Left kidney (tissue), 8 donors: ENCODE measurements around the gene OR11L1. TPM values are rescaled to one million over a fixed set of nuclear protein-coding genes. Genes with fewer than 3 reads are reported as not detected.

ENCODE experiments used
- DNase-seq: peaks from one replicate; pipeline ENCODE4 v3.0.0-alpha.2; 2013
- long read RNA-seq, 8 donors: transcript quantifications; one replicate each; lab custom pipeline, GENCODE V29; 2026
- polyA plus RNA-seq: library from polyadenylated mRNA; unstranded; fragments of 120-200 nt; gene quantifications from one replicate; pipeline ENCODE4 v1.2.1, GENCODE V29; 2013; ENCODE audit not compliant: insufficient read length

OR11L1 gene
- not detected for polyA plus RNA-seq
- long read RNA-seq, donor 1 = 0 reads
- long read RNA-seq, donor 2 = 0 reads
- long read RNA-seq, donor 3 = 0 reads
- long read RNA-seq, donor 4 = 0 reads
- long read RNA-seq, donor 5 = 0 reads
- long read RNA-seq, donor 6 = 0 reads
- long read RNA-seq, donor 7 = 0 reads
- long read RNA-seq, donor 8 = 0 reads

- no peak for DNase-seq
Observed at GRCh38 chr1:247841796-247842195, at the start of gene OR11L1. TSS of gene OR11L1 (minus strand) at chr1:247841896. CDS start at chr1:247841896, 0 bp downstream.

- no peak for DNase-seq
Observed at GRCh38 chr1:247884797-247885413, 43.2 kb upstream of the OR11L1 start.

- DNase-seq = no peak
Observed at GRCh38 chr1:247883346-247883745, 41.6 kb upstream of the OR11L1 start.

GRCh38 chr1:247865416-247865815 is 23.7 kb upstream of the OR11L1 start:
- DNase-seq = no peak

GRCh38 chr1:247864644-247865043 is 22.9 kb upstream of the OR11L1 start:
- DNase-seq = no peak

GRCh38 chr1:247862756-247863155 is 21.1 kb upstream of the OR11L1 start:
- no peak for DNase-seq

- no peak for DNase-seq
Observed at GRCh38 chr1:247857985-247858619, 16.4 kb upstream of the OR11L1 start.

- DNase-seq = peak; percentile 17
Observed at GRCh38 chr1:247857069-247857984, 15.6 kb upstream of the OR11L1 start, which contains the start of gene TRIM58. TSS of gene TRIM58 (plus strand) at chr1:247857187. CDS start at chr1:247857247, 60 bp downstream.

- DNase-seq = no peak
Observed at GRCh38 chr1:247855911-247856310, 14.2 kb upstream of the OR11L1 start.

GRCh38 chr1:247854899-247855545 is 13.3 kb upstream of the OR11L1 start:
- DNase-seq = no peak

- DNase-seq = no peak
Observed at GRCh38 chr1:247849616-247850015, 7.9 kb upstream of the OR11L1 start.

- DNase-seq = no peak
Observed at GRCh38 chr1:247848346-247848745, 6.7 kb upstream of the OR11L1 start.

- no peak for DNase-seq
Observed at GRCh38 chr1:247845693-247846017, 4.0 kb upstream of the OR11L1 start.

- no peak for DNase-seq
Observed at GRCh38 chr1:247845011-247845692, 3.5 kb upstream of the OR11L1 start.

GRCh38 chr1:247843411-247843810 is 1.7 kb upstream of the OR11L1 start:
- DNase-seq = no peak

- DNase-seq = no peak
Observed at GRCh38 chr1:247840818-247841217, 878 bp downstream of the OR11L1 start.

- no peak for DNase-seq
Observed at GRCh38 chr1:247833601-247834000, 8.1 kb downstream of the OR11L1 start.

- no peak for DNase-seq
Observed at GRCh38 chr1:247829656-247830055, 12.0 kb downstream of the OR11L1 start.

GRCh38 chr1:247825362-247825761 is 16.3 kb downstream of the OR11L1 start:
- DNase-seq = no peak

- DNase-seq = no peak
Observed at GRCh38 chr1:247824023-247824422, 17.7 kb downstream of the OR11L1 start, which contains the start of gene OR14A16. TSS of gene OR14A16 (minus strand) at chr1:247824119. CDS start at chr1:247815729, 8,390 bp downstream.

GRCh38 chr1:247822060-247822459 is 19.6 kb downstream of the OR11L1 start:
- DNase-seq = no peak
